ENCODE measurements around the gene RGS10. TPM values are rescaled to one million over a fixed set of nuclear protein-coding genes. Genes with fewer than 3 reads are reported as not detected.
A peak's percentile ranks its signal among the peaks of the same experiment; 100 is the strongest.

Gene RGS10
- total and polyA plus RNA-seq, 9 donors: 34.1 to 60.7 (median 46.2) TPM

DNA sequence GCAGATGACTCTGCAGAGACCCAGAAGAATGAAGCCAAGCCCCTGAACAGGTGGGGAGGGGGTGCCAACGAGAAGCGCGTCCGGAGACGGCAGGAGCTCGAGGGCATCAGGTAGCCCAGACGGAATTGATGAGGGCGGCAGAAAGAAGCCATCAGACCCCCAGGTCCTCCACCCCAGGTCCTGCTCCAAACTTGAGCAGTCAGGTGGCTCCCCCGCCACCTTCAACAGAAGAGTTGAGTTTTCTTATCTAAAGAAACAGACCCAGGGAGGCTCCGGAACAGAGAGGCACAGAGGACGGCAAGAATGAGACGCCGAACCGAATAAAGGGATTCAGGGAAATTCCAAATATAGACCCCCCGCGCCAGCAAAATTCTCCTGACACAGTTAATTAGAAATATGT, 22.2 kb downstream of the RGS10 start:
- Histone ChIP-seq H3K36me3 (ENCODE audit: control insufficient read depth, insufficient read depth, low read length) (peaks cover 25% of the 10 kb centered on the region), H3K27me3 (ENCODE audit: control insufficient read depth, insufficient read depth, low read length) (no peaks in the 10 kb centered on the region), H3K4me3 (ENCODE audit: low read length) (no peak overlapping the region), H3K27ac (ENCODE audit: low read length) (no peak overlapping the region), H3K4me1 (ENCODE audit: control insufficient read depth, insufficient read depth, low read length) (peaks cover 27% of the 10 kb centered on the region), H3K9me3 (replicated peaks; ENCODE audit: control insufficient read depth, low read depth, low read length) (no peaks in the 10 kb centered on the region)
- 52% methylated on average over 2 of the region's 16 CpGs for WGBS (ENCODE audit: insufficient coverage)
- no peak for DNase-seq

DNA sequence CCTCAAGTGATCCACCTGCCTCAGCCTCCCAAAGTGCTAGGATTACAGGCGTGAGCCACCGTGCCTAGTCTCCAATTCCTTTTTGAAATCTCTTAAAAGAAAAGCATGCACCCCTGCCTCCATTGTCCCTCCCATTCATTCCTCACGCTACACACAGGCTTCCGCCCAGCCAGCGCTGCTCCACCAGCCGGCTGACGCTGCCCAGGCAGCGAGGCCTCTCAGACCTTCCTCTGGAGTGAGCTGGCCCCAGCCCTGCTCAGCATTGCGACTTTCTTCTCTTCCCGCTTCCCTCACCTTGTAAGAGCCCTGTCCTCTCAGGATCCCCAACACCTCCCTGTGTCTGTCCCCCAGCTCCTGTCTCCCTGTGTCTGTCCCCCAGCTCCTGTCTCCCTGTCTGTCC, 23.6 kb downstream of the RGS10 start:
- peaks cover 28% of the 10 kb centered on the region for H3K4me1 ChIP-seq (ENCODE audit: control insufficient read depth, insufficient read depth, low read length)
- 78% methylated on average over 10 of the region's 10 CpGs for WGBS (ENCODE audit: insufficient coverage)
- H3K27ac ChIP-seq (ENCODE audit: low read length): no peak overlapping the region
- no peak for DNase-seq
- no peak overlapping the region for H3K4me3 ChIP-seq (ENCODE audit: low read length)
- no peaks in the 10 kb centered on the region for H3K27me3 ChIP-seq (ENCODE audit: control insufficient read depth, insufficient read depth, low read length)
- H3K36me3 ChIP-seq (ENCODE audit: control insufficient read depth, insufficient read depth, low read length): peaks cover 22% of the 10 kb centered on the region
- no peaks in the 10 kb centered on the region for H3K9me3 ChIP-seq (replicated peaks; ENCODE audit: control insufficient read depth, low read depth, low read length)

DNA sequence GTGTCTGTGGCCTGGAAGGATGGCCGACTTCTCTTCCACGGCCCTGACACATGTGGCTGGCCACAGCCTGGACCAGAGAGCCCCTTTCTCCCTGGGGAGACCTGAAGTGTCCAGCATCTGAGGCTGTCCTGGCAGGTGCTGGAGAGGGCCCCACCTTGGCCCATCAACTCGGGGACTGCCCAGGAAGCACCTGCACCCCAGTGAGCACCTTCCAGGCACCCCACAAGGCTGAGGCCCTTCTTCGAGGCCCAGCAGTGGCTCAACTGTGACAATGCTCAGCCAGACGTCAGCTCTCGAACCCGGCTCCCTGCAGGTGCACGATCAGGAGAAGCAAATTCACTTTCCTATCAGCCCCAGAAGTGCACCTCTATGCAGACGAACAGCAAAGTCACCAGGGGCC, 24.3 kb downstream of the RGS10 start:
- no peaks in the 10 kb centered on the region for H3K27me3 ChIP-seq (ENCODE audit: control insufficient read depth, insufficient read depth, low read length)
- no peak for DNase-seq
- no peaks in the 10 kb centered on the region for H3K9me3 ChIP-seq (replicated peaks; ENCODE audit: control insufficient read depth, low read depth, low read length)
- H3K27ac ChIP-seq (ENCODE audit: low read length): peak overlapping the region; percentile 47
- WGBS (ENCODE audit: insufficient coverage): 81% methylated on average over 9 of the region's 9 CpGs
- H3K4me3 ChIP-seq (ENCODE audit: low read length): no peak overlapping the region
- H3K4me1 ChIP-seq (ENCODE audit: control insufficient read depth, insufficient read depth, low read length): peaks cover 28% of the 10 kb centered on the region
- H3K36me3 ChIP-seq (ENCODE audit: control insufficient read depth, insufficient read depth, low read length): peaks cover 22% of the 10 kb centered on the region

DNA sequence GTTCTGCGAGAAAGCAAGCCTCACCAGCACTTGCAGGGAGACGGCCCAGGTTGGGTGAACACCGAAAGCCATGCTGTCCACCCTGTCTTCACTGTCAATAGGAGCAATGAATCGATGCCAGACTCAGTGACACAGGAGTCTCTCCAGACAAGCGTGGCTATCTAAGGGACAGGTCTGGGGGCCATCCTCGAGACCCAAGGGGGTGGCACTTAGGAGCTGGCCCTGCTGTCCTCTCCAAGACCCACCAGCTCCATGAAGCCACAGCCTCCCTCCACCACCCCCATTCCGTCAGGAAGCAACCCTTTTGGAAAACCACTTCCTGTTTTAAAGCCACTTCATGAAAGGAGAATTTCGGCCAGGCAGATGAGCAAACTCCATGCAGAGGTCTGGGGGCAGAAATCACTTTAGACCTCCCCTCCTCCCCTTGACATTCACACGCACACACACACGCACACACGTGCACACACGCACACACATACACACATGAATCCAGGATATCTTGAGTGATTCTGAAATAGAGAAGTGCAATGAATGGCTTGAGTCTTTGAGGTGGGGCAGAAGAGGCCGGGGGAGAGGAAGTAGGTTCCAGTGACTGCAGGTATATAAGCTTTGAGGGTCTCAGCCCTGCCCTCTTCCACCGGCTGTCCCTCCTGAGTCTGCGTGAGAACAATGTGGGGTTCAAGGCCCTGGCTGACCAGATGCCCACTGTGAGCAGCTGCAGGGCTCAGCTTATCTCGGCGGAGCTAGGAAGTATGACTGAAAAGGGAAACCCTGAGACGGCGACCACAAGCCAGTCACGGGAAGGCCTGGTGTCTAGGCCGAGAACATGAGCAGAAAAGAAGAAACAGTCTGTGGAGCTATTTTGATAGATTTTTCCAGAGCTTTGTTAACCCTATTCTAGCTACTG, 25.0 kb downstream of the RGS10 start:
- Histone ChIP-seq H3K9me3 (replicated peaks; ENCODE audit: control insufficient read depth, low read depth, low read length) (no peaks in the 10 kb centered on the region), H3K27me3 (ENCODE audit: control insufficient read depth, insufficient read depth, low read length) (no peaks in the 10 kb centered on the region), H3K27ac (ENCODE audit: low read length) (peak overlapping the region; percentile 68), H3K4me3 (ENCODE audit: low read length) (no peak overlapping the region), H3K36me3 (ENCODE audit: control insufficient read depth, insufficient read depth, low read length) (peaks cover 19% of the 10 kb centered on the region), H3K4me1 (ENCODE audit: control insufficient read depth, insufficient read depth, low read length) (peaks cover 28% of the 10 kb centered on the region)
- 54% methylated on average over 17 of the region's 21 CpGs for WGBS (ENCODE audit: insufficient coverage)
- peak; percentile 65 for DNase-seq

DNA sequence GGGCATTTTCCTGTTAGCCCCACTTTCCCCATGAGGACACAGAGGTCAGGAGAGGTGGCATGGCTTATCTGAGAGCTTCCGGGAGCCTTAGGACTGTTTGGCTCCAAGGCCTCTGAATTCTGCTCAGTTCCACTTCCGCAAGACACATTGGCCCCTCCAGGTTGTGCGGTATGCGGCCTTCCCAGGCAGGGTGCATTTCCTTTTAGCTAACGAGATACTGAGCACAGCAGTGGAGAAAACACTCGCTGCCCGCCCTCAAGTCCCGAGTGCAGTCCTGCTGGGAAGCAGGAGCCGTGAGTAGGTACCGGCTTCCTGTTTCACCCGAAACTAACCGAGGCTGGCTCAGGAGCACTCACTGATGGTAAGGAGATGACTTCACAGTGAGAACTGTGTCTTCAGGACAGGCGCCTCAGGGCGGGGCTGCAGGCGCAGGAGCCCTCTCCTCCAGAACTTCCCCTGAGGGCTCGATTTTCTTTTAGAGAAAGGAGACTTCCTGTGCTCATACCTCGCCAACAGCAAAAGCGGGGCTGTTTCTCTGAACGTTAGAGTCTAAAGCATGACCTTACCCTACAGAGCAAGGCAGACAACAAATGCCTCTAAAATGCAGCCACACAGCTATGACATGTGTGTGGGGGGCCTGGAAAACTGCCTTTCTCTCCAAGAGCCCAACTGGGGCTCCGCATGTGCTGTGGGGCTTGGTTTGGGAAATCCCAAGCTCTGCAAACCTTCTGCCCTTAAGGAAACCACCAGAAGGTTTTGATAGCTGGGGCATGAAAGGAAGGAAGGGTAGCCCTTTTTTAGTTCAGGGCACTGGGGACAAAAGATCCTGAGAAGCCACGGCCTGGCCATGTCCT, 25.9 kb downstream of the RGS10 start:
- 32% methylated on average over 14 of the region's 21 CpGs for WGBS (ENCODE audit: insufficient coverage)
- peaks cover 28% of the 10 kb centered on the region for H3K4me1 ChIP-seq (ENCODE audit: control insufficient read depth, insufficient read depth, low read length)
- DNase-seq: peak; percentile 64
- H3K27me3 ChIP-seq (ENCODE audit: control insufficient read depth, insufficient read depth, low read length): no peaks in the 10 kb centered on the region
- H3K9me3 ChIP-seq (replicated peaks; ENCODE audit: control insufficient read depth, low read depth, low read length): no peaks in the 10 kb centered on the region
- H3K4me3 ChIP-seq (ENCODE audit: low read length): no peak overlapping the region
- H3K36me3 ChIP-seq (ENCODE audit: control insufficient read depth, insufficient read depth, low read length): peaks cover 25% of the 10 kb centered on the region
- peak overlapping the region; percentile 68 for H3K27ac ChIP-seq (ENCODE audit: low read length)

DNA sequence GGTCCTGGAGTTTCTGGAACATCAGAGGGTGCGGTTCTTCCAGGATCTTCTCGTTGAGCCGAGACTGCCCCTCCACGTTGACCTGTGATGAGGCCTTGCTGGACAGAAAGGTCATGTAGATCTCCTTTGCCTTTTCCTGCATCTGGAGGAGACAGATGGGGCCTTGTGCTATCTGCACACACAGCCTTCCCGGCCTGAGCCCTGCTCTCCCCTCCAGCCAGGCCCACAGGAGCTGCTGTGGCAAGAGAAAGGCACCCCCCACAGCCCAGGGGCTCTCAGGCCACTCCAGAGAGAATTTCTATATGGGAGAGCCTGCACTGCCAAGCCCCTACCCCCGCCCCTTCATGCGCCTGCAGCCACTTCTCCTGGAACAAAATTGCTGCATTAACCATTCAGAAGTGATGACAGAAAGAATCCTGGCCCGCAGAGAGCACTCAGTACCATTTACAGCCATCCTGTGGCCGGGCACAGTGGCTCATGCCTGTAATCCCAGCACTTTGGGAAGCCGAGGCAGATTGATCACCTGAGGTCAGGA, 26.9 kb downstream of the RGS10 start:
- 70% methylated on average over 10 of the region's 10 CpGs for WGBS (ENCODE audit: insufficient coverage)

DNA sequence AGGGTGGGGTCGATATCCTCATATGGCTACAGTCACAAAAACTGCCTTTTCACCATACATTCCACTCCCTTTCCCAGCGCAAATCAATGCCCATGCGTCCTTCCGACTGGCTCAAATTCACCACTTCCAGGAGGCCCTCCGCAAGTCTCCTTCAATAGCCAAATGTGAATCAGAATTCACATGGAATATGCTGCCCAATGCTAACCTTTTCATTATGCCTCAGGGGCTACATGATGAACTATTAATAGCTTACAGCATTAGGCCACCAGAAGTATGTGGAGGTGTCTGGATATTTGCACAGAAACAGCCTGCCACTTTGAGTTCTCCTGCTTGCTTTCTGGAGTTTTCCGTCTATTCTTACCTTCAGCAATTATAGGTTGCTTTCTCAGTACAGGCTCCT, 27.7 kb downstream of the RGS10 start:
- H3K4me1 ChIP-seq (ENCODE audit: control insufficient read depth, insufficient read depth, low read length): peaks cover 35% of the 10 kb centered on the region
- no peak overlapping the region for H3K4me3 ChIP-seq (ENCODE audit: low read length)
- DNase-seq: no peak
- no peaks in the 10 kb centered on the region for H3K27me3 ChIP-seq (ENCODE audit: control insufficient read depth, insufficient read depth, low read length)
- H3K36me3 ChIP-seq (ENCODE audit: control insufficient read depth, insufficient read depth, low read length): peaks cover 36% of the 10 kb centered on the region
- WGBS (ENCODE audit: insufficient coverage): 97% methylated on average over 5 of the region's 6 CpGs
- H3K27ac ChIP-seq (ENCODE audit: low read length): no peak overlapping the region
- H3K9me3 ChIP-seq (replicated peaks; ENCODE audit: control insufficient read depth, low read depth, low read length): no peaks in the 10 kb centered on the region

More for the DNA sequence above, 26.9 kb downstream of the RGS10 start:
- Histone ChIP-seq H3K9me3 (replicated peaks; ENCODE audit: control insufficient read depth, low read depth, low read length) (no peaks in the 10 kb centered on the region), H3K4me1 (ENCODE audit: control insufficient read depth, insufficient read depth, low read length) (peaks cover 28% of the 10 kb centered on the region), H3K27ac (ENCODE audit: low read length) (no peak overlapping the region), H3K36me3 (ENCODE audit: control insufficient read depth, insufficient read depth, low read length) (peaks cover 32% of the 10 kb centered on the region), H3K27me3 (ENCODE audit: control insufficient read depth, insufficient read depth, low read length) (no peaks in the 10 kb centered on the region), H3K4me3 (ENCODE audit: low read length) (no peak overlapping the region)
- no peak for DNase-seq

DNA sequence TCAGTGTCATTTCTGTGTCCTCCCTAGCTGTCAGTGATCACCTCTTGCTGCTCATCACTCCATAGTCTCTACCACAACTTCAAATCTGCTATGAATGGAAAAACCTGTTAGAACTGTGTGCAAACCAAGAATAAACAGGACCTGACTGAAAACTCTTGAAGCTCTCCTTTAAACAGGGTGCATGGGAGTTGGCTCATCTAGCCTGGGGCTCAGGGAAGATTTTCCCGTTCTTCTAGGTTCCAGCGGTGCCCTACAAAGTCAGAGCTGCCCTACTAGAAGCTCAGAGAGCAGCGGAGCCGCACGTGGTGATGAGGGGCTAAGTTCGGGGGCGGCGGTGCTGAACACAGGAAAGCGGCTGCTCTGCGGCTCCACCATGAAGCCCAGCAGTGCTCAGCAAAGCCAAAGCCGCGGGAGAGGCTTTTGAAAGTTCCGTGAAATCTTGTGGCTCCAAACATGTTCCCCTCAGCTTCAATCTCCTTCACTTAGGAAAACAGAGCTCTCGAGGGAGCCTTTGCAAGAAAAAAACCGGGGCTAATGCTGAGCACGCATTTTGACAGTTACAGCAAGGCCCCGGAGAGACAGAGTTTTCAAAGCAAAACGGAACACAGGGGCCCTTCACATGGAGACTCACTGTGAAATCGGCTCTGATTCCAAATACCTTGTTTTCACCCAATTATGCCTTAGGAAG, 30.5 kb downstream of the RGS10 start:
- 74% methylated on average over 15 of the region's 19 CpGs for WGBS (ENCODE audit: insufficient coverage)
- no peaks in the 10 kb centered on the region for H3K9me3 ChIP-seq (replicated peaks; ENCODE audit: control insufficient read depth, low read depth, low read length)

DNA sequence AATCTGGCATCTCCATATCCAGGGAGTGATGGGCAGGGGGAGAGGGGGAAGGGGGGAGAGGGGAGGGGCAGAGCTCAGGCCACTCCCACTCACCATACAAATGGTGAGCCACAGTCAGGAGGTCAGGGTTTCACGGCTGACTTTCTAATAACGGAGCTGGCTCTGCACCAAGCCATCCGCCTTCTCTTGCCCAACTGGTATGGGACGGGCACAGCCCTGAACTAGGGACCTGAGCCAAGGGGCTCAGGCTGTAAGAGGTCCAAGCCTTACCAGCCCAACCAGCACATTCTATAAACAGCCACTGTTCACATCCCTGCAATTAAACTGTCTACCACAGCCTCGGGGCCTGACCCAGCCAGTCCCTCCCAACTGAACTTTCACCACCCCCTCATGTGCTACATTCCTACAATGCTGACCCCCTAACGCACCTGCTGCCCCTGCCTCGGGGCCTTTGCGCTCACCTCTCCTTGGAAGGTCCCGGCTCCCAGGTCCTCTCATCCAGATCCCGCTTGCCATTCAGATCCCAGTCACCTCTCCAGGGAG, 32.5 kb downstream of the RGS10 start:
- 64% methylated on average over 10 of the region's 10 CpGs for WGBS (ENCODE audit: insufficient coverage)
- no peak overlapping the region for H3K4me3 ChIP-seq (ENCODE audit: low read length)
- H3K9me3 ChIP-seq (replicated peaks; ENCODE audit: control insufficient read depth, low read depth, low read length): no peaks in the 10 kb centered on the region
- peaks cover 25% of the 10 kb centered on the region for H3K4me1 ChIP-seq (ENCODE audit: control insufficient read depth, insufficient read depth, low read length)
- H3K27ac ChIP-seq (ENCODE audit: low read length): peak overlapping the region; percentile 62
- peak; percentile 86 for DNase-seq
- H3K36me3 ChIP-seq (ENCODE audit: control insufficient read depth, insufficient read depth, low read length): peaks cover 28% of the 10 kb centered on the region
- H3K27me3 ChIP-seq (ENCODE audit: control insufficient read depth, insufficient read depth, low read length): no peaks in the 10 kb centered on the region

More for the DNA sequence above, 30.5 kb downstream of the RGS10 start:
- DNase-seq: no peak
- no peak overlapping the region for H3K4me3 ChIP-seq (ENCODE audit: low read length)
- H3K4me1 ChIP-seq (ENCODE audit: control insufficient read depth, insufficient read depth, low read length): peaks cover 27% of the 10 kb centered on the region
- H3K27me3 ChIP-seq (ENCODE audit: control insufficient read depth, insufficient read depth, low read length): no peaks in the 10 kb centered on the region
- peaks cover 36% of the 10 kb centered on the region for H3K36me3 ChIP-seq (ENCODE audit: control insufficient read depth, insufficient read depth, low read length)
- H3K27ac ChIP-seq (ENCODE audit: low read length): no peak overlapping the region
